K562 (cell line): ENCODE data around the gene NEURL2. TPM values are rescaled to one million over a fixed set of nuclear protein-coding genes. Genes with fewer than 3 reads are reported as not detected.

Experiments
- ARNT ChIP-seq, 2 experiments: fragments of 450-650 bp; IDR thresholded peaks; 2 replicates each; pipeline ENCODE4 v1.6.1; 2016; ENCODE audit warnings: mild to moderate bottlenecking in 1 of 2
- ATF4 ChIP-seq: fragments of 450-650 bp; formaldehyde crosslinking; IDR thresholded peaks from 2 replicates; pipeline ENCODE4 v1.4.0; 2022; ENCODE audit warnings: mild to moderate bottlenecking, moderate library complexity
- BDP1 ChIP-seq: IDR thresholded peaks from 3 replicates; pipeline ENCODE4 v1.6.1; 2011; ENCODE audit not compliant: insufficient read length, insufficient read depth
- CGGBP1 ChIP-seq: fragments of 250-450 bp; sonication (Bioruptor Pico); IDR thresholded peaks from 2 replicates; pipeline ENCODE4 v1.9.0; 2021; ENCODE audit warnings: mild to moderate bottlenecking
- CHD1 ChIP-seq: fragments of 200-600 bp; sonication (generic); IDR thresholded peaks from one replicate; pipeline ENCODE4 v1.6.1; 2012; ENCODE audit warnings: mild to moderate bottlenecking, moderate library complexity, low read length, inconsistent platforms
- COPS2 ChIP-seq: fragments of 450-650 bp; conservative IDR thresholded peaks from 2 replicates; pipeline ENCODE4 v1.6.1; 2016; ENCODE audit warnings: mild to moderate bottlenecking, moderate library complexity
- ELK3 ChIP-seq: fragments of 450-650 bp; formaldehyde crosslinking; IDR thresholded peaks from 2 replicates; pipeline ENCODE4 v1.4.0; 2020; ENCODE audit warnings: mild to moderate bottlenecking
- FOXA1 ChIP-seq: fragments of 450-650 bp; IDR thresholded peaks from 2 replicates; pipeline ENCODE4 v1.6.1; 2016; ENCODE audit warnings: mild to moderate bottlenecking, borderline replicate concordance
- HNRNPLL ChIP-seq: fragments of 200-400 bp; formaldehyde crosslinking; IDR thresholded peaks from 2 replicates; pipeline ENCODE4 v1.6.1; 2017; ENCODE audit warnings: low read length, low read depth, mild to moderate bottlenecking; ENCODE audit not compliant: poor library complexity, severe bottlenecking
- MITF ChIP-seq: IDR thresholded peaks from 2 replicates; pipeline ENCODE4 v1.6.1; 2014; ENCODE audit warnings: antibody characterized with exemption
- NELFE ChIP-seq: IDR thresholded peaks from 2 replicates; pipeline ENCODE4 v1.6.1; 2011; ENCODE audit warnings: mild to moderate bottlenecking; ENCODE audit not compliant: insufficient read depth, insufficient read length
- POLR2B ChIP-seq: fragments of 450-650 bp; IDR thresholded peaks from 2 replicates; pipeline ENCODE4 v1.6.1; 2018; ENCODE audit warnings: low read depth; ENCODE audit not compliant: partially characterized antibody
- PRMT5 ChIP-seq: sonication (generic); formaldehyde crosslinking; IDR thresholded peaks from 2 replicates; pipeline ENCODE4 v1.5.0; 2020; ENCODE audit warnings: missing genetic modification reagents
- PYGO2 ChIP-seq: fragments of 450-650 bp; IDR thresholded peaks from 2 replicates; pipeline ENCODE4 v1.6.1; 2016; ENCODE audit warnings: mild to moderate bottlenecking, missing genetic modification characterization, moderate library complexity, missing compliant biosample characterization
- TCF7L2 ChIP-seq: fragments of 150-350 bp; IDR thresholded peaks from 2 replicates; pipeline ENCODE4 v1.6.1; 2016; ENCODE audit warnings: low read depth, mild to moderate bottlenecking, low read length, moderate library complexity
- TEAD1 ChIP-seq, 2 experiments: fragments of 450-650 bp in 1 of 2; sonication (generic) in 1 of 2; formaldehyde crosslinking; IDR thresholded peaks; 2 replicates each; pipeline versions ENCODE4 v1.4.0 to v1.8.0; 2020 to 2022; ENCODE audit warnings: mild to moderate bottlenecking in 2 of 2, missing genetic modification reagents in 1 of 2
- TGIF2 ChIP-seq: sonication (generic); formaldehyde crosslinking; IDR thresholded peaks from 2 replicates; pipeline ENCODE4 v1.8.1; 2022; ENCODE audit warnings: mild to moderate bottlenecking, missing genetic modification reagents, moderate library complexity
- VEZF1 ChIP-seq: fragments of 200-800 bp; sonication (Bioruptor generic); IDR thresholded peaks from 2 replicates; pipeline ENCODE4 v1.6.1; 2017; ENCODE audit warnings: missing genetic modification characterization, missing compliant biosample characterization
- ZBTB26 ChIP-seq: fragments of 450-650 bp; formaldehyde crosslinking; IDR thresholded peaks from 2 replicates; pipeline ENCODE4 v1.4.0; 2022; ENCODE audit warnings: missing genetic modification characterization
- ZNF121 ChIP-seq: sonication (generic); formaldehyde crosslinking; conservative IDR thresholded peaks from 2 replicates; pipeline ENCODE4 v1.8.0; 2022; ENCODE audit warnings: missing genetic modification reagents
- ZNF699 ChIP-seq: fragments of 250-450 bp; sonication (Bioruptor Pico); IDR thresholded peaks from 2 replicates; pipeline ENCODE4 v1.8.0; 2021; ENCODE audit warnings: mild to moderate bottlenecking, moderate library complexity; ENCODE audit not compliant: insufficient replicate concordance
- ZNF717 ChIP-seq: fragments of 250-450 bp; sonication (Bioruptor Pico); IDR thresholded peaks from 2 replicates; pipeline ENCODE4 v1.5.0; 2021
- ZNF785 ChIP-seq: fragments of 250-450 bp; sonication (Bioruptor Pico); IDR thresholded peaks from 2 replicates; pipeline ENCODE4 v1.4.0; 2020; ENCODE audit warnings: mild to moderate bottlenecking
- polyA plus RNA-seq, 8 experiments: library from polyadenylated mRNA; depleted of rRNA in 4 of 8; stranded (reverse) in 5 of 8; unstranded in 3 of 8; fragments of >200 nt; fragmentation: Nextera tagmentation in 2 of 8; fragmentation: Illumina TruSeq in 1 of 8; extraction: Ambion mirVana in 2 of 8; extraction: Trizol in 1 of 8; gene quantifications; 2 replicates each; pipeline versions ENCODE4 v1.2.1 to v1.2.3, GENCODE V29; 2011 to 2014; ENCODE audit warnings: inconsistent platforms in 1 of 8, missing spikeins in 1 of 8
- total RNA-seq, 7 experiments: library from RNA; depleted of rRNA in 6 of 7; stranded (reverse); fragments of >200 nt in 6 of 7; fragmentation: Illumina TruSeq in 2 of 7; extraction: Trizol in 2 of 7; gene quantifications; 2 replicates each; pipeline versions ENCODE4 v1.2.1 to v1.2.3, GENCODE V29; 2011 to 2021; ENCODE audit warnings: low replicate concordance in 1 of 7

NEURL2 gene
- total and polyA plus RNA-seq, 9 of the 15 experiments (the other 6 are each of a cell fraction or from before 2014, with no cell fraction given), result 0.22 to 1.9 (median 0.50) TPM; not detected in 1

GRCh38 chr20:45880988-45881788, 9.8 kb downstream of the NEURL2 start, which contains the start of gene ZSWIM1 (continued):
- peak; percentile 95 for TF ChIP-seq POLR2B
- TF ChIP-seq PRMT5, result no peak
- TF ChIP-seq CGGBP1, result no peak
- no peak for TF ChIP-seq TGIF2 (CRISPR knock-in tag)
- TF ChIP-seq FOXA1, result no peak
- no peak for TF ChIP-seq ZNF121 (CRISPR knock-in tag)
- TF ChIP-seq PYGO2 (tag), result no peak
- no peak for TF ChIP-seq TEAD1 (CRISPR knock-in tag; IDR thresholded peaks at IDR 0.05)
- TF ChIP-seq ZNF717 (CRISPR knock-in tag), result no peak
- no peak for TF ChIP-seq BDP1
- TF ChIP-seq CHD1, result peak; percentile 58
- no peak for TF ChIP-seq NELFE
- no peak for TF ChIP-seq ELK3 (CRISPR knock-in tag)
- TF ChIP-seq ATF4 (CRISPR knock-in tag), result no peak
- TF ChIP-seq MITF, result no peak
- no peak for TF ChIP-seq ZNF785 (CRISPR knock-in tag)
- no peak for TF ChIP-seq COPS2
- no peak for TF ChIP-seq VEZF1 (CRISPR knock-in tag)
- TF ChIP-seq ZNF699 (CRISPR knock-in tag), result no peak
- TF ChIP-seq HNRNPLL, result no peak
- TF ChIP-seq ARNT (IDR thresholded peaks at IDR 0.05), result peak; percentile 29 to 51; a peak in 1 of 4 replicates
- TF ChIP-seq ZBTB26 (CRISPR knock-in tag), result no peak
- no peak for TF ChIP-seq TCF7L2
